Uterus (tissue), 4 donors: ENCODE measurements around the gene LMNB1. TPM values are rescaled to one million over a fixed set of nuclear protein-coding genes. Genes with fewer than 3 reads are reported as not detected.
"Not testable (repeated sequence)": the region's sequence is repeated elsewhere in the genome, so short reads cannot be mapped to it uniquely, and the experiment has no call there.

Experiments
- DNase-seq, 2 donors: peaks; one replicate each; pipeline ENCODE4 v3.0.0-alpha.2; 2019 to 2020
- H3K27ac ChIP-seq, 2 donors: fragments of 200-600 bp; sonication (generic); 1 replicate in 1 of 2; 2 replicates in 1 of 2; pipeline ENCODE4 v1.5.1; 2016 to 2018
- H3K27me3 ChIP-seq, 2 donors: fragments of 200-600 bp; sonication (generic); one replicate each; pipeline ENCODE4 v1.5.1; 2018 to 2019; ENCODE audit warnings: control low read depth in 1 of 2
- H3K36me3 ChIP-seq, 2 donors: fragments of 200-600 bp; sonication (generic); one replicate each; pipeline ENCODE4 v1.5.1; 2019; ENCODE audit warnings: control low read depth in 1 of 2
- H3K4me1 ChIP-seq, 2 donors: fragments of 200-600 bp; sonication (generic); one replicate each; pipeline ENCODE4 v1.5.1; 2018 to 2019; ENCODE audit warnings: control low read depth in 1 of 2
- H3K4me3 ChIP-seq, 2 donors: fragments of 200-600 bp; sonication (generic); 1 replicate in 1 of 2; 2 replicates in 1 of 2; pipeline ENCODE4 v1.5.1; 2018 to 2019; ENCODE audit warnings: mild to moderate bottlenecking in 1 of 2
- H3K9me3 ChIP-seq, 2 donors: fragments of 200-600 bp; sonication (generic); one replicate each; pipeline ENCODE4 v1.5.1; 2019; ENCODE audit warnings: control low read depth in 1 of 2
- CTCF ChIP-seq, 4 experiments: fragments of 200-600 bp in 2 of 4; fragments of 450-650 bp in 2 of 4; sonication (generic) in 2 of 4; IDR thresholded peaks; one replicate each; pipeline ENCODE4 v1.5.1; 2016 to 2019; ENCODE audit warnings: antibody characterized with exemption in 4 of 4, mild to moderate bottlenecking in 2 of 4, moderate library complexity in 1 of 4
- POLR2A ChIP-seq, 2 donors: fragments of 450-650 bp; IDR thresholded peaks; one replicate each; pipeline ENCODE4 v1.6.1; 2016; ENCODE audit warnings: antibody characterized with exemption in 2 of 2, mild to moderate bottlenecking in 1 of 2, moderate library complexity in 1 of 2
- intact Hi-C: fragments of 100-400 bp; cut with DNase I; formaldehyde crosslinking; loops from one replicate; pipeline ENCODE4 v1.15.1; 2023; ENCODE audit warnings: low total_unique reads
- total RNA-seq, 4 donors: library from RNA; depleted of rRNA in 3 of 4; stranded (reverse); fragments of >200 nt in 3 of 4; gene quantifications; one replicate each; pipeline versions ENCODE4 v1.1.0 to v1.2.4, GENCODE V29; 2014 to 2023
- donor health status: DM: yes; HTN: yes; CAD: no.

The LMNB1 gene
- total RNA-seq, 4 donors from 2014 or later: 0.29 to 66.7 (median 3.6) TPM

GRCh38 chr5:126809916-126810315, 33.0 kb downstream of the LMNB1 start:
- Histone ChIP-seq H3K9me3 (no peaks in the 10 kb centered on the region), H3K27me3 (no peaks in the 10 kb centered on the region), H3K27ac (no peak overlapping the region), H3K4me1 (no peaks in the 10 kb centered on the region), H3K4me3 (no peak overlapping the region), H3K36me3 (no peaks in the 10 kb centered on the region)
- TF ChIP-seq CTCF (IDR thresholded peaks at IDR 0.05) (no peak), POLR2A (IDR thresholded peaks at IDR 0.05) (no peak)
- no peak for DNase-seq
- intact Hi-C loops: no loop called here

GRCh38 chr5:126810596-126811380, 33.9 kb downstream of the LMNB1 start:
- Histone ChIP-seq H3K4me3 (no peak overlapping the region), H3K4me1 (no peaks in the 10 kb centered on the region), H3K9me3 (no peaks in the 10 kb centered on the region), H3K27me3 (no peaks in the 10 kb centered on the region), H3K27ac (no peak overlapping the region), H3K36me3 (no peaks in the 10 kb centered on the region)
- TF ChIP-seq CTCF (IDR thresholded peaks at IDR 0.05): no peak
- intact Hi-C loops: no loop called here
- DNase-seq: no peak

GRCh38 chr5:126811515-126812198, 34.7 kb downstream of the LMNB1 start:
- Histone ChIP-seq H3K27ac (no peak overlapping the region), H3K36me3 (no peaks in the 10 kb centered on the region), H3K9me3 (no peaks in the 10 kb centered on the region), H3K4me1 (no peaks in the 10 kb centered on the region), H3K27me3 (no peaks in the 10 kb centered on the region), H3K4me3 (no peak overlapping the region)
- TF ChIP-seq POLR2A (IDR thresholded peaks at IDR 0.05) (no peak), CTCF (IDR thresholded peaks at IDR 0.05) (no peak)
- intact Hi-C loops: no loop called here
- no peak for DNase-seq

- Histone ChIP-seq H3K36me3 (no peaks in the 10 kb centered on the region), H3K9me3 (no peaks in the 10 kb centered on the region), H3K27me3 (no peaks in the 10 kb centered on the region), H3K27ac (no peak overlapping the region), H3K4me3 (no peak overlapping the region), H3K4me1 (no peaks in the 10 kb centered on the region)
- DNase-seq: no peak
- TF ChIP-seq POLR2A (IDR thresholded peaks at IDR 0.05): no peak
- no peak for TF ChIP-seq CTCF (IDR thresholded peaks at IDR 0.05)
- intact Hi-C loops: no loop called here
These were observed 35.2 kb downstream of the LMNB1 start for GRCh38 chr5:126812199-126812570.

GRCh38 chr5:126813799-126814198, 36.9 kb downstream of the LMNB1 start:
- H3K4me1 ChIP-seq, DNase-seq, H3K4me3 ChIP-seq, H3K27me3 ChIP-seq, H3K27ac ChIP-seq, H3K9me3 ChIP-seq, intact Hi-C loops, H3K36me3 ChIP-seq: not testable (repeated sequence)
